Smooth muscle cell (in vitro differentiated cells): ENCODE results near the gene FXYD1. TPM values are rescaled to one million over a fixed set of nuclear protein-coding genes. Genes with fewer than 3 reads are reported as not detected.

Source experiments
- DNase-seq: peaks from one replicate; lab custom pipeline; 2025; ENCODE audit not compliant: unreplicated experiment; lab: John Stamatoyannopoulos, UW
- H2AFZ ChIP-seq: fragments of 200-600 bp; sonication (generic); 2 replicates; pipeline ENCODE4 v1.6.0; 2016; ENCODE audit warnings: antibody characterized with exemption, low read depth, mild to moderate bottlenecking
- H3F3A ChIP-seq: fragments of 200-600 bp; sonication (generic); 2 replicates; pipeline ENCODE4 v1.6.0; 2017; ENCODE audit warnings: antibody characterized with exemption, low read depth
- H3K27ac ChIP-seq: fragments of 200-600 bp; sonication (generic); 2 replicates; pipeline ENCODE4 v1.5.1; 2016; ENCODE audit warnings: low read depth, mild to moderate bottlenecking
- H3K27me3 ChIP-seq: fragments of 200-600 bp; sonication (generic); 2 replicates; pipeline ENCODE4 v1.6.1; 2016; ENCODE audit warnings: low read depth, mild to moderate bottlenecking
- H3K36me3 ChIP-seq: fragments of 200-600 bp; sonication (generic); 2 replicates; pipeline ENCODE4 v1.5.1; 2016; ENCODE audit warnings: low read depth
- H3K4me1 ChIP-seq: fragments of 200-600 bp; sonication (generic); 2 replicates; pipeline ENCODE4 v1.5.1; 2016; ENCODE audit warnings: low read depth
- H3K4me2 ChIP-seq: fragments of 200-600 bp; sonication (generic); 2 replicates; pipeline ENCODE4 v1.6.0; 2016; ENCODE audit warnings: mild to moderate bottlenecking
- H3K4me3 ChIP-seq: fragments of 200-600 bp; sonication (generic); 2 replicates; pipeline ENCODE4 v1.5.1; 2016; ENCODE audit warnings: mild to moderate bottlenecking
- H3K79me2 ChIP-seq: fragments of 200-600 bp; sonication (generic); 2 replicates; pipeline ENCODE4 v1.6.0; 2016; ENCODE audit warnings: low read depth, mild to moderate bottlenecking
- H3K9ac ChIP-seq: fragments of 200-600 bp; sonication (generic); 2 replicates; pipeline ENCODE4 v1.6.0; 2016; ENCODE audit warnings: low read depth
- H3K9me3 ChIP-seq: fragments of 200-600 bp; sonication (generic); replicated peaks from 2 replicates; pipeline ENCODE4 v1.5.1; 2016; ENCODE audit warnings: low read depth
- H4K20me1 ChIP-seq: fragments of 200-600 bp; sonication (generic); 2 replicates; pipeline ENCODE4 v1.6.0; 2016; ENCODE audit warnings: low read depth
- CTCF ChIP-seq: fragments of 200-600 bp; sonication (generic); IDR thresholded peaks from 2 replicates; pipeline ENCODE4 v1.5.1; 2017; ENCODE audit warnings: borderline replicate concordance, mild to moderate bottlenecking, antibody characterized with exemption; ENCODE audit not compliant: insufficient read depth, poor library complexity, severe bottlenecking
- WGBS: methylation state at CpG from one replicate; pipeline ENCODE4 v1.1.7; 2016; ENCODE audit warnings: low lambda C conversion rate; 5-methylcytosine and 5-hydroxymethylcytosine counted together
- polyA plus RNA-seq: library from polyadenylated mRNA; unstranded; fragments of >200 nt; fragmentation: Nextera tagmentation; extraction: Ambion mirVana; gene quantifications from 2 replicates; pipeline ENCODE4 v1.2.1, GENCODE V29; 2016
- total RNA-seq: library from RNA; depleted of rRNA; stranded (reverse); fragments of >200 nt; gene quantifications from 2 replicates; pipeline ENCODE4 v1.2.3, GENCODE V29; 2014

Gene FXYD1
- total and polyA plus RNA-seq, 2 experiments from 2014 or later = 2.7 to 3.2 TPM

DNA sequence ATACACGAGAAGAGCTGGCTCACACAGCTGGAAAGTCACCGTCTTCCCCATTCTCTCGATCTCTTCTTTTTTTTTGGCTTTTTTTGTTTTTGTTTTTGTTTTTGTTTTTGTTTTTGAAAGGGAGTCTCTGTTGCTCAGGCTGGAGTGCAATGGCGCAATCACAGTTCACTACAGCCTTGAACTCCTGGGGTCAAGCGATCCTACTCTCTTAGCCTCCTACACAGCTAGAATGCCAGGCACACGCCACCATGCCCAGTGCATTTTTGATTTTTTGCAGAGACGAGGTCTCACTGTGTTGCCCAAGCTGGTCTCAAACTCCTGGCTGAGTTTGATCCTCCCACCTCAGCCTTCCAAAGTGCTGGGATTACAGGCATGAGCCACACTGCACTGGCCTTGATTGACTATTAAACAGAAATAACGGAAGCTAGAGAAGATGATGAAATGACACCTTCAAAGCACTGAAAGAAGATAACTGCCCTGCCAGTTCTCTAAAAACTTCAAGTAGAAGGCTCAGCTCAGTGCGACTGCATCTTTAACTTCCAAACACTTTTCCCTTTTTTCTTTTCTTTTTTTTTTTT lies 19.0 kb upstream of the FXYD1 start:
- Histone ChIP-seq H3K27ac (no peak overlapping the region), H4K20me1 (no peaks in the 10 kb centered on the region), H3K9me3 (no peaks in the 10 kb centered on the region), H3K27me3 (no peaks in the 10 kb centered on the region), H2AFZ (no peak overlapping the region), H3K36me3 (no peaks in the 10 kb centered on the region), H3K4me3 (no peak overlapping the region), H3K9ac (no peak overlapping the region), H3K4me1 (peaks cover 17% of the 10 kb centered on the region), H3K4me2 (no peak overlapping the region), H3K79me2 (no peaks in the 10 kb centered on the region), H3F3A (no peaks in the 10 kb centered on the region)
- 94% methylated on average over 9 of the region's 9 CpGs for WGBS
- DNase-seq = no peak
- TF ChIP-seq CTCF = no peak

DNA sequence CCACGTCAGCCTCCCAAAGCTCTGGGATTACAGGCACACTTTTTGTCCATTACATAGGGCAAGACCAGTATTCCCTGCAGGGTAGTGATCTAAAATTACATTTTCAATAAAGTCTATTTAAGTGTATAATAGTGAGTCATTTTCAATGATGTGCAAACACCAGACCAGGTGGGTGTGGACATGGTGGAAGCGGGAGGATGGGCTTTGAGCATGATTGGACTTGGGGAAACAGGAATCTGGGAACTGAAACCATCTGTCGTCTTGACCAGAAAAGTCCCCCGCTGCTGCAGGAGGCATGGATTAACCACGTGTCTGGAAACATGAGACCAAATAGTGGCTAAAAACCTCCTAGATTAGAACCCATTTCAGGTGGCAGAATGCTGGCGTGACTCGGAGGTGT lies 18.1 kb upstream of the FXYD1 start:
- DNase-seq = no peak
- H3K9me3 ChIP-seq = no peaks in the 10 kb centered on the region
- no peak overlapping the region for H3K4me2 ChIP-seq
- H2AFZ ChIP-seq = no peak overlapping the region
- no peaks in the 10 kb centered on the region for H3K27me3 ChIP-seq
- peaks cover 10% of the 10 kb centered on the region for H3K4me1 ChIP-seq
- H3K9ac ChIP-seq = no peak overlapping the region
- no peaks in the 10 kb centered on the region for H3K79me2 ChIP-seq
- WGBS = 72% methylated on average over 7 of the region's 7 CpGs
- no peaks in the 10 kb centered on the region for H3K36me3 ChIP-seq
- H3F3A ChIP-seq = no peaks in the 10 kb centered on the region
- H4K20me1 ChIP-seq = no peaks in the 10 kb centered on the region
- H3K27ac ChIP-seq = no peak overlapping the region
- H3K4me3 ChIP-seq = no peak overlapping the region
- no peak for TF ChIP-seq CTCF

DNA sequence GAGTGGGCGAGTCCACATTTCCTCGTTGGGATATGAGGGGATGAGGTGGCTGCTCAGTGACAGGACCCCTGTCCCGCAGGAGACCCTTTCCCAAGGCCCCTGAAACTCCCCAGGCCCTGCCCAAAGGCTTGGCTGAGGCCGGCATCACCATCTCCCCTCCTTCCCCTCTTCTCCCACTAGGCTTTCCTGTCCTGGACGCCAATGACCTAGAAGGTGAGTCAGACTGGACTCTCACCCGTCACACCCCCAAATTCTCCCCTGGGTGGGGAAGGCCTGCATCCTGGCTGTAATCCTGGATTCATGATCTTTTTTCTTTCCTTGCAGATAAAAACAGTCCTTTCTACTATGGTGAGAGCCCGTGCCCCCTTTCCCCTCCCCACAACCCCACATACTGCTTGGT lies 17.7 kb upstream of the FXYD1 start:
- no peak overlapping the region for H3K9ac ChIP-seq
- H3K4me1 ChIP-seq = peaks cover 10% of the 10 kb centered on the region
- H3F3A ChIP-seq = no peaks in the 10 kb centered on the region
- DNase-seq = no peak
- no peak overlapping the region for H3K4me2 ChIP-seq
- no peaks in the 10 kb centered on the region for H3K79me2 ChIP-seq
- no peaks in the 10 kb centered on the region for H4K20me1 ChIP-seq
- no peaks in the 10 kb centered on the region for H3K9me3 ChIP-seq
- no peak overlapping the region for H3K27ac ChIP-seq
- H3K27me3 ChIP-seq = no peaks in the 10 kb centered on the region
- 92% methylated on average over 7 of the region's 7 CpGs for WGBS
- TF ChIP-seq CTCF = no peak
- no peak overlapping the region for H3K4me3 ChIP-seq
- H3K36me3 ChIP-seq = no peaks in the 10 kb centered on the region
- no peak overlapping the region for H2AFZ ChIP-seq
